ENCODE results near the gene GPR68.
"Not testable (repeated sequence)": the region's sequence is repeated elsewhere in the genome, so short reads cannot be mapped to it uniquely, and the experiment has no call there.

GPR68 gene

GRCh38 chr14:91197631-91198030 is 46.9 kb downstream of the GPR68 start:
- TF ChIP-seq POLR2A (IDR thresholded peaks at IDR 0.05; ENCODE audit: low read depth, low read length) (no peak), POU2F2 (IDR thresholded peaks at IDR 0.05; ENCODE audit: low read depth, low read length) (no peak), TAF1 (IDR thresholded peaks at IDR 0.05; ENCODE audit: low read depth, low read length) (no peak), POLR2AphosphoS5 (IDR thresholded peaks at IDR 0.05; ENCODE audit: low read depth, low read length) (no peak), PAX5 (IDR thresholded peaks at IDR 0.05; ENCODE audit: insufficient read depth, low read length, severe bottlenecking) (no peak), SPI1 (IDR thresholded peaks at IDR 0.05; ENCODE audit: low read depth, low read length) (no peak)
- no peak for FAIRE-seq

GRCh38 chr14:91195881-91196280 is 48.6 kb downstream of the GPR68 start:
- FAIRE-seq (no peak), DNase-seq (ENCODE audit: insufficient read length, low spot score) (no peak)
- TF ChIP-seq TAF1 (IDR thresholded peaks at IDR 0.05; ENCODE audit: low read depth, low read length) (no peak), PAX5 (IDR thresholded peaks at IDR 0.05; ENCODE audit: insufficient read depth, low read length, severe bottlenecking) (no peak), POLR2A (IDR thresholded peaks at IDR 0.05; ENCODE audit: low read depth, low read length) (no peak), POU2F2 (IDR thresholded peaks at IDR 0.05; ENCODE audit: low read depth, low read length) (no peak), SPI1 (IDR thresholded peaks at IDR 0.05; ENCODE audit: low read depth, low read length) (no peak), POLR2AphosphoS5 (IDR thresholded peaks at IDR 0.05; ENCODE audit: low read depth, low read length) (no peak)

More at GRCh38 chr14:91197631-91198030, 46.9 kb downstream of the GPR68 start:
- DNase-seq (ENCODE audit: insufficient read length, low spot score) = no peak

GRCh38 chr14:91193069-91193468 is 51.4 kb downstream of the GPR68 start:
- TF ChIP-seq POLR2AphosphoS5 (IDR thresholded peaks at IDR 0.05; ENCODE audit: low read depth, low read length) = no peak
- TF ChIP-seq POU2F2 (IDR thresholded peaks at IDR 0.05; ENCODE audit: low read depth, low read length) = no peak
- TF ChIP-seq SPI1 (IDR thresholded peaks at IDR 0.05; ENCODE audit: low read depth, low read length) = no peak
- no peak for TF ChIP-seq TAF1 (IDR thresholded peaks at IDR 0.05; ENCODE audit: low read depth, low read length)
- DNase-seq (ENCODE audit: insufficient read length, low spot score) (no peak), FAIRE-seq (no peak)

- FAIRE-seq = no peak
- TF ChIP-seq TAF1 (IDR thresholded peaks at IDR 0.05; ENCODE audit: low read depth, low read length) (no peak), POLR2AphosphoS5 (IDR thresholded peaks at IDR 0.05; ENCODE audit: low read depth, low read length) (no peak), POU2F2 (IDR thresholded peaks at IDR 0.05; ENCODE audit: low read depth, low read length) (no peak), SPI1 (IDR thresholded peaks at IDR 0.05; ENCODE audit: low read depth, low read length) (no peak), POLR2A (IDR thresholded peaks at IDR 0.05; ENCODE audit: low read depth, low read length) (no peak)
- no peak for DNase-seq (ENCODE audit: insufficient read length, low spot score)
Observed at GRCh38 chr14:91190853-91191252, 53.7 kb downstream of the GPR68 start.

- TF ChIP-seq PAX5 (IDR thresholded peaks at IDR 0.05; ENCODE audit: insufficient read depth, low read length, severe bottlenecking) (no peak), SPI1 (IDR thresholded peaks at IDR 0.05; ENCODE audit: low read depth, low read length) (no peak), TAF1 (IDR thresholded peaks at IDR 0.05; ENCODE audit: low read depth, low read length) (no peak), POU2F2 (IDR thresholded peaks at IDR 0.05; ENCODE audit: low read depth, low read length) (no peak), POLR2A (IDR thresholded peaks at IDR 0.05; ENCODE audit: low read depth, low read length) (no peak)
- FAIRE-seq (no peak), DNase-seq (ENCODE audit: insufficient read length, low spot score) (no peak)
Observed at GRCh38 chr14:91187271-91187670, 57.2 kb downstream of the GPR68 start.

- DNase-seq (ENCODE audit: insufficient read length, low spot score) (no peak), FAIRE-seq (no peak)
- no peak for TF ChIP-seq TAF1 (IDR thresholded peaks at IDR 0.05; ENCODE audit: low read depth, low read length)
- TF ChIP-seq POLR2AphosphoS5 (IDR thresholded peaks at IDR 0.05; ENCODE audit: low read depth, low read length) = no peak
- TF ChIP-seq POU2F2 (IDR thresholded peaks at IDR 0.05; ENCODE audit: low read depth, low read length) = no peak
- no peak for TF ChIP-seq POLR2A (IDR thresholded peaks at IDR 0.05; ENCODE audit: low read depth, low read length)
- TF ChIP-seq PAX5 (IDR thresholded peaks at IDR 0.05; ENCODE audit: insufficient read depth, low read length, severe bottlenecking) = no peak
- no peak for TF ChIP-seq SPI1 (IDR thresholded peaks at IDR 0.05; ENCODE audit: low read depth, low read length)
Observed at GRCh38 chr14:91186515-91187066, 57.9 kb downstream of the GPR68 start.

GRCh38 chr14:91185721-91186120 is 58.8 kb downstream of the GPR68 start:
- no peak for TF ChIP-seq TAF1 (IDR thresholded peaks at IDR 0.05; ENCODE audit: low read depth, low read length)
- TF ChIP-seq POLR2A (IDR thresholded peaks at IDR 0.05; ENCODE audit: low read depth, low read length) = no peak
- no peak for TF ChIP-seq POU2F2 (IDR thresholded peaks at IDR 0.05; ENCODE audit: low read depth, low read length)
- no peak for TF ChIP-seq PAX5 (IDR thresholded peaks at IDR 0.05; ENCODE audit: insufficient read depth, low read length, severe bottlenecking)
- TF ChIP-seq POLR2AphosphoS5 (IDR thresholded peaks at IDR 0.05; ENCODE audit: low read depth, low read length) = no peak
- DNase-seq (ENCODE audit: insufficient read length, low spot score) (no peak), FAIRE-seq (no peak)

- no peak for DNase-seq (ENCODE audit: insufficient read length, low spot score)
- no peak for FAIRE-seq
- TF ChIP-seq PAX5 (IDR thresholded peaks at IDR 0.05; ENCODE audit: insufficient read depth, low read length, severe bottlenecking) (no peak), POLR2A (IDR thresholded peaks at IDR 0.05; ENCODE audit: low read depth, low read length) (no peak), SPI1 (IDR thresholded peaks at IDR 0.05; ENCODE audit: low read depth, low read length) (no peak), TAF1 (IDR thresholded peaks at IDR 0.05; ENCODE audit: low read depth, low read length) (no peak), POLR2AphosphoS5 (IDR thresholded peaks at IDR 0.05; ENCODE audit: low read depth, low read length) (no peak), POU2F2 (IDR thresholded peaks at IDR 0.05; ENCODE audit: low read depth, low read length) (no peak)
Observed at GRCh38 chr14:91184559-91184958, 59.9 kb downstream of the GPR68 start.

GRCh38 chr14:91182753-91183152 is 61.8 kb downstream of the GPR68 start:
- not testable (repeated sequence) for DNase-seq (ENCODE audit: insufficient read length, low spot score); FAIRE-seq
